CD8-positive, alpha-beta memory T cell (primary cell): ENCODE results near the gene ZP1. TPM values are rescaled to one million over a fixed set of nuclear protein-coding genes. Genes with fewer than 3 reads are reported as not detected.

Experiments used
- CTCF ChIA-PET: fragments of 350-600 bp; sonication (Branson Sonifier 250); formaldehyde crosslinking; loops from one replicate; lab custom pipeline; 2021; ENCODE audit warnings: antibody characterized with exemption; lab: Charles Lee
- POLR2A ChIA-PET: fragments of 350-600 bp; sonication (Branson Sonifier 250); formaldehyde crosslinking; loops from one replicate; lab custom pipeline; 2021; ENCODE audit warnings: antibody characterized with exemption; lab: Charles Lee
- DNase-seq, 5 donors: peaks; one replicate each; pipeline versions ENCODE4 v3.0.0 to v3.0.0-alpha.2; 2020 to 2022; ENCODE audit warnings: mixed read lengths in 1 of 5
- H3K27ac ChIP-seq: one replicate; pipeline ENCODE4 v1.7.0; 2013; ENCODE audit warnings: low read depth, mild to moderate bottlenecking, low read length, moderate library complexity
- H3K27me3 ChIP-seq: 2 replicates; pipeline ENCODE4 v1.7.0; 2013; ENCODE audit warnings: low read length, mild to moderate bottlenecking; ENCODE audit not compliant: insufficient read depth, poor library complexity, severe bottlenecking
- H3K36me3 ChIP-seq: 2 replicates; pipeline ENCODE4 v1.7.0; 2013; ENCODE audit warnings: mild to moderate bottlenecking, low read length, moderate library complexity; ENCODE audit not compliant: insufficient read depth
- H3K4me1 ChIP-seq: 2 replicates; pipeline ENCODE4 v1.7.0; 2013; ENCODE audit warnings: mild to moderate bottlenecking, low read length, moderate library complexity; ENCODE audit not compliant: insufficient read depth
- H3K4me3 ChIP-seq: 2 replicates; pipeline ENCODE4 v1.7.0; 2013; ENCODE audit warnings: mild to moderate bottlenecking, low read length
- H3K9me3 ChIP-seq: 2 replicates; pipeline ENCODE4 v1.7.0; 2013; ENCODE audit warnings: mild to moderate bottlenecking, low read length
- H3K27ac Mint-ChIP-seq, 8 donors: one replicate each; pipeline ENCODE4 v1.8.0; 2020 to 2021; ENCODE audit warnings: mixed read lengths in 8 of 8, mild to moderate bottlenecking in 6 of 8, inconsistent platforms in 3 of 8, moderate library complexity in 3 of 8
- H3K27me3 Mint-ChIP-seq, 2 donors: one replicate each; pipeline ENCODE4 v1.8.0; 2020 to 2021; ENCODE audit warnings: mixed read lengths in 2 of 2, mild to moderate bottlenecking in 1 of 2, moderate library complexity in 1 of 2
- H3K36me3 Mint-ChIP-seq, 3 donors: one replicate each; pipeline ENCODE4 v1.8.0; 2020 to 2021; ENCODE audit warnings: mixed read lengths in 3 of 3, inconsistent platforms in 1 of 3, mild to moderate bottlenecking in 1 of 3
- H3K4me1 Mint-ChIP-seq, 3 donors: one replicate each; pipeline ENCODE4 v1.8.0; 2020 to 2021; ENCODE audit warnings: mixed read lengths in 3 of 3, inconsistent platforms in 1 of 3, mild to moderate bottlenecking in 1 of 3
- H3K4me3 Mint-ChIP-seq, 7 donors: one replicate each; pipeline ENCODE4 v1.8.0; 2020 to 2021; ENCODE audit warnings: mixed read lengths in 7 of 7, mild to moderate bottlenecking in 6 of 7, moderate library complexity in 4 of 7, inconsistent platforms in 2 of 7
- H3K9me3 Mint-ChIP-seq, 5 donors: one replicate each; pipeline ENCODE4 v1.8.0; 2020 to 2022; ENCODE audit warnings: mixed read lengths in 5 of 5, mild to moderate bottlenecking in 3 of 5, moderate library complexity in 2 of 5, inconsistent platforms in 1 of 5
- polyA plus RNA-seq: library from polyadenylated mRNA; unstranded; fragments of 300-500 nt; fragmentation: Illumina TruSeq; gene quantifications from one replicate; pipeline ENCODE4 v1.2.3, GENCODE V29; 2021
- total RNA-seq, 2 experiments: library from RNA; stranded (reverse); gene quantifications; one replicate each; pipeline ENCODE4 v1.2.3, GENCODE V29; 2021

Gene ZP1
- total and polyA plus RNA-seq, 3 experiments from 2014 or later, result 0.22 TPM; not detected in 2

DNA sequence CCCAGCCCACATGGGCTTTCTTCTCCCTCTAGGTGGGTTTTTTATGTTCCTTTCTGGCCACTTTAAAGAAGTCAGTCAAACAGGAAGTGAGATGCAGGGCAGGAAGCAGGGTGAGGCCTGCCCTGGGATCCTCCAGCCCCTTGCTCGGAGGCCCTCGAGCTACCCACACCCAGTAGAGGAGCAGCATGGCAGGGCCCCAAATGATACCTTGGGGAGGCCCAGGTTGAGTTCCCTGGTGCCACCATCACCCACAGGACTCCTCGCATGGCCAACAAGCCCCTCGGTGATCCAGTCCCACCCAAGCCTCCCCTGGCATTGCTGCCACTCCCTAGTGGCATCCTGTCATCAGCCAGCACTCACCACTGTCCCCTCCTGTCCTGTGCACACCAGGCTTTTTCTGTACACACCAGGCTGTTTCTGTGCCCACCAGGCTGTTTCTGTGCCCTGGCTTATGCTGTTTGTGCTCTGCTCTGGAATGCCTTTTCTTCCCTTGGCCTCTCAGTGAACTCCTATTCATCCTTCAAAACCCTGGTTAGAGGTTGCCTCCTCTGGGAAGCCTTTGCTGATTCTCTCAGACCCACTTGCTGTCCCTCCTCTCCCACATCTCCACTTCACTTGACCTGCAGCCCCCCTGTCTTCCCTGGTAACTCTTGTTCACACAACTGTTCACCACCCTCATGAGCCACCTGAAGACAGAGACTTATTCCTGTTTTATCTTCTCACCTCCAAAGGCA is 8.4 kb upstream of the ZP1 start:
- no peaks in the 10 kb centered on the region for H3K9me3 ChIP-seq

DNA sequence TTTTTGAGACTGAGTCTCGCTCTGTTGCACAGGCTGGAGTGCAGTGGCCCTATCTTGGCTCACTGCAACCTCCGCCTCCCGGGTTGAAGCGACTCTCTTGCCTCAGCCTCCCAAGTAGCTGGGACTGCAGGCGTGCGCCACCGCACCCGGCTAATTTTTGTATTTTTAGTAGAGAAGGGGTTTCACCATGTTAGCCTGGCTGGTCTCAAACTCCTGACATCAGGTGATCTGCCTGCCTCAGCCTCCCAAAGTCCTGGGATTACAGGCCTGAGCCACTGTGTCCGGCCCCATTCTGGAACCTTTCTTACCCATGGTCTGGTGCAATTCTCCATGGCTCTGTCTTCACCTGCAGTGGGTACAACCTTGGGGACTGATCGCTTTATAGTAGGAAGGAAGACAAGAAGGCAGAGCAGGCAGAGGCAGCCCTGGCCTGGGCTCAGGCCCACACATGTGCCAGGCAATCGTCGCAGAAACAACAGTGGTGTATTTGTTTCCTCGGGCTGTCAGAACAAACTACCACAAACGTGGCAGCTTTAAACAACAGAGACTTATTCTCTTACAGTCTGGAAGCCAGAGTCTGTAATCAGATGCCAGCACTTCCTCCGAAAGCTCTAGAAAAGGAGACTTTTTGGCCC is 7.6 kb upstream of the ZP1 start:
- no peaks in the 10 kb centered on the region for H3K36me3 Mint-ChIP-seq
- no peak overlapping the region for H3K4me3 ChIP-seq
- H3K9me3 Mint-ChIP-seq, result no peaks in the 10 kb centered on the region
- peak overlapping the region in 5 of 8 donors; percentile 17 to 93 (median 40) for H3K27ac Mint-ChIP-seq
- ChIA-PET CTCF (interaction anchor here (1.3 kb wide), 1 partner anchor 328 kb away, joined by 3 read pairs; no protein-coding TSS in a partner anchor), POLR2A (no interaction called here)
- no peaks in the 10 kb centered on the region for H3K36me3 ChIP-seq
- H3K27me3 Mint-ChIP-seq, result no peaks in the 10 kb centered on the region
- no peak overlapping the region for H3K27ac ChIP-seq
- no peaks in the 10 kb centered on the region for H3K27me3 ChIP-seq
- peak in 1 of 5 donors; percentile 19 for DNase-seq
- H3K4me1 ChIP-seq, result peaks cover 9% of the 10 kb centered on the region
- no peak overlapping the region for H3K4me3 Mint-ChIP-seq
- peaks cover 14 to 42% (median 34%) of the 10 kb centered on the region in 3 donors for H3K4me1 Mint-ChIP-seq
- H3K9me3 ChIP-seq, result no peaks in the 10 kb centered on the region

More for the DNA sequence above, 8.4 kb upstream of the ZP1 start:
- H3K4me3 Mint-ChIP-seq, result peak overlapping the region in 1 of 7 donors; percentile 8
- H3K4me3 ChIP-seq, result no peak overlapping the region
- ChIA-PET POLR2A (no interaction called here), CTCF (no interaction called here)
- no peaks in the 10 kb centered on the region for H3K27me3 ChIP-seq
- H3K36me3 Mint-ChIP-seq, result peaks cover 0 to under 1% (median 0%) of the 10 kb centered on the region in 3 donors
- no peaks in the 10 kb centered on the region for H3K9me3 Mint-ChIP-seq
- peak overlapping the region in 7 of 8 donors; percentile 9 to 88 (median 78) for H3K27ac Mint-ChIP-seq
- DNase-seq, result peak in 2 of 5 donors; percentile 30 to 46
- H3K27ac ChIP-seq, result no peak overlapping the region
- H3K36me3 ChIP-seq, result no peaks in the 10 kb centered on the region
- peaks cover 14 to 42% (median 34%) of the 10 kb centered on the region in 3 donors for H3K4me1 Mint-ChIP-seq
- peaks cover 9% of the 10 kb centered on the region for H3K4me1 ChIP-seq
- no peaks in the 10 kb centered on the region for H3K27me3 Mint-ChIP-seq

DNA sequence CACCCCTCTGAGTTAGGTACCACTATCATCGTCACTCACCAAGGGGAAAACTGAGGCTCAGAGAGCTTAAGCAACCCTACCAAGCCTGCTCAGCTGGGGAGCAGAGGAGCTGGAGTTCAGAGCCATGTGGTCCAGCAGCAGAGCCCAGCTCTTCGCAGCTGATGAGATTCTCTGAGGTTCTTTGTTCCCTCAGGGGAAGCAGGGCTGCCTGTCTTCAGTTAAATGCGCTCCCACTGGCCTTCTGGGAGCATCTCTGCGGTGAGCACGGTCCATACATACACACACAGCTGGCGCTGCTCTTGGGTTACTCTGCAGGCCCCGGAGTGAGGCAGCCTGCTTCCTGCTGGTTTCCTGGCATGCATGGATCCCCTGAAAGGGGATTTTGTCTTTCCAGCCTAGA is 6.4 kb upstream of the ZP1 start:
- no peaks in the 10 kb centered on the region for H3K9me3 ChIP-seq
- no peak overlapping the region for H3K27ac ChIP-seq
- Mint-ChIP-seq H3K4me3 (no peak overlapping the region), H3K27me3 (no peaks in the 10 kb centered on the region), H3K4me1 (peaks cover 14 to 39% (median 36%) of the 10 kb centered on the region in 3 donors), H3K9me3 (no peaks in the 10 kb centered on the region), H3K27ac (peak overlapping the region in 1 of 8 donors; percentile 8), H3K36me3 (no peaks in the 10 kb centered on the region)
- DNase-seq, result peak in 1 of 5 donors; percentile 33
- no peaks in the 10 kb centered on the region for H3K27me3 ChIP-seq
- H3K4me1 ChIP-seq, result peaks cover 9% of the 10 kb centered on the region
- no peaks in the 10 kb centered on the region for H3K36me3 ChIP-seq
- H3K4me3 ChIP-seq, result no peak overlapping the region
- POLR2A ChIA-PET, result no interaction called here
- CTCF ChIA-PET, result interaction anchor here (1.3 kb wide), 1 partner anchor 327 kb away, joined by 3 read pairs; no protein-coding TSS in a partner anchor

DNA sequence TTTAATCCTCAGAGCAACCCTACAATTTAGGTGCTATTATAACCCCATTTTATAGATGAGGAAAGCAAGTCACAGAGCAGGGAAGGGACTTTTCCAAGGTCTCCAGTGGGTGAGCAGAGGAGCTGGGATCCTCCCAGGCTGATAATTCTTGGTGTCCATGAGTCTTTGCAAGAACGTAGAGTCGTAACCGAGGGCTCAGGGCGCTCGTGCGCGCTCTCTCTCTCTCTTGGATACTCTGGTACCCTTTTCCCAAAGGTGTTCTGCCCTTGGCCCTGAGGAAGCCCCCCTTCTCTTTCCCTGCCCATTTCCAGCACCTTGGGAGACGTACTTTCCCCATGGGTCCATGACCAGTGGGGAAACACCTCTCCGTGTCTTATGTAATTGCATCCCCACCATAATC is 5.2 kb upstream of the ZP1 start:
- Histone ChIP-seq H3K9me3 (no peaks in the 10 kb centered on the region), H3K27ac (no peak overlapping the region), H3K27me3 (no peaks in the 10 kb centered on the region), H3K4me1 (peaks cover 9% of the 10 kb centered on the region), H3K36me3 (no peaks in the 10 kb centered on the region), H3K4me3 (no peak overlapping the region)
- no peaks in the 10 kb centered on the region for H3K27me3 Mint-ChIP-seq
- H3K27ac Mint-ChIP-seq, result no peak overlapping the region
- H3K4me3 Mint-ChIP-seq, result no peak overlapping the region
- no peak for DNase-seq
- no peaks in the 10 kb centered on the region for H3K9me3 Mint-ChIP-seq
- no peaks in the 10 kb centered on the region for H3K36me3 Mint-ChIP-seq
- ChIA-PET POLR2A (no interaction called here), CTCF (no interaction called here)
- H3K4me1 Mint-ChIP-seq, result peaks cover 12 to 42% (median 28%) of the 10 kb centered on the region in 3 donors

DNA sequence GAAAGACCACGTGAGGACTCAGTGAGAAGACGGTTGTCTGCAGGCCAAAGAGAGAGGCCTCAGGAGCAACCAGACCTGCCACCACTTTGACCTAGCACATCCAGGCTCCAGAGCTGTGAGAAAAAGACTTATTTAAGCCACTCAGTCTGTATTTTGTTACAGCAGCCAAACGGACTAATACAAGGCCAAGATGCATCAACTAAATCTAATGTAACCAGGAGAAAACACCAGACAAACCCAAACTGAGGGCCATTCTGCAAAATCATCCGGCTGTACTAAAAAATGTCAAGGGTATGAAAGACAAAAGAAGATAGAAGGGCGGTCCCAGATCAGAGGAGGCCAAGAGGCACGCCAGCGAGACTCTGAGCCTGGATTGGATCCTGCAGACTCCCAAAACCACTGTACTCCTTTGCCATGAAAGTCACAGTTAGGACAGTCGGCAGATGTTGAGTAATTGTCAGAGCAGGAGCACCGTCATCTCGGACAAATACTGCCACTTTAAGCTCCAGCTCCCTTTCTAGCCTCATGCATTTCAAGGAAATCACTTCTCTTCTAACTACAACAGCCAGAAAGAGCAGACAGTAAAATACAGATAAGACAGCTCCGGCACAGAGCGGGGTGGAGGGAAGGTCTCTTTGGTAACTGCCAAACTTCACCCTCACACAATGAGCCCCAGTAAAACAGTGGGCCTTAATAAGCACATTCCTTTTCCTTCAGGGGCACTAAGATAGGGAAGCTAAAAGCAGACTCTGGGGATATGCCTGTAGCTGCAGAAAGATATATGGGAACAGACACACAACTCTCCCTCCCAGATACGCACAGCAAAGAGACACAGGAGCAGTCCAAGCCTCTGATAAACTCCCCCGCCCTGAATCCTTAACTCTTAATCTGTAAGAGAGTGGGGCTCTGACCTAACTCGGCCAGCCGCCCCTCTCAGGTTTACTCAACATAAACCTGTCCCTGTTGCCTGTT is 3.5 kb upstream of the ZP1 start:
- peak overlapping the region in 5 of 8 donors; percentile 4 to 88 (median 41) for H3K27ac Mint-ChIP-seq
- Histone ChIP-seq H3K27me3 (no peaks in the 10 kb centered on the region), H3K4me3 (no peak overlapping the region), H3K4me1 (peaks cover 2% of the 10 kb centered on the region), H3K9me3 (no peaks in the 10 kb centered on the region), H3K36me3 (no peaks in the 10 kb centered on the region), H3K27ac (no peak overlapping the region)
- no peak for DNase-seq
- ChIA-PET POLR2A (no interaction called here), CTCF (no interaction called here)
- peaks cover 6 to 32% (median 18%) of the 10 kb centered on the region in 3 donors for H3K4me1 Mint-ChIP-seq
- no peaks in the 10 kb centered on the region for H3K9me3 Mint-ChIP-seq
- peak overlapping the region in 2 of 7 donors; percentile 7 to 10 for H3K4me3 Mint-ChIP-seq
- peaks cover 0 to 5% of the 10 kb centered on the region in 2 donors for H3K27me3 Mint-ChIP-seq
- H3K36me3 Mint-ChIP-seq, result no peaks in the 10 kb centered on the region

DNA sequence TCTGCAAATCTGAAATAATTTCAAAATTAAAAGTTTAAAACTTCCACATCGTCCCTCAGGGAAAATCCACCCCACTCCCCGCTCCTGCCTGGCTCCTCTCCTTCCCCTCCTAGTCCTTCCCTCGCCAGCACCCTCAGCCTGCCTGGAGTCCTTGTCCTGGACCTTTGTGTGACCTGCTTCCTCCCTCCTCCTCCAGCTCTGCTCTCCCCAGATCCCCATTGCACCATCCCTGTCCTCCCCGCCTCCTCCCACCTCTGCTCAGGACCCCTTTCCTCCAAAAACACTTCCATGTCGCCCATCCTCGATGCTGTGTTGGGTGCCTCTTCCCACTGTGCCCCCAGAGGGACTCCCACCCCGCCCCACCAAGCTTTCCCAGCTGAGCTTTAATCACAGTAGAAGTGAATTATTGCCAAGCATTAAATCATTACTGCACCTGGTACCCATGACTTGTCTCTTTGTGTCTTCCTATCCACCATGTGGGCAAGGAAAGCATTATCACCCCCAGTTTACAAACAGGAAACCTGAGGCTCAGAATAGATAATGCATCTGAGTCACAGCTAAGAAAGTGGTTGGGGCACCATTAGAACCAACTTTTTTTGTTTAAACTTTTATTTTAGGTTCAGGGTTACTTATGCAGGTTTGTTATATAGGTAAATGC is 2.4 kb upstream of the ZP1 start:
- H3K4me1 ChIP-seq, result no peaks in the 10 kb centered on the region
- DNase-seq, result peak in 1 of 5 donors; percentile 29
- H3K27ac Mint-ChIP-seq, result peak overlapping the region in 3 of 8 donors; percentile 17 to 78 (median 41)
- peak overlapping the region in 2 of 7 donors; percentile 22 to 58 for H3K4me3 Mint-ChIP-seq
- H3K4me1 Mint-ChIP-seq, result peaks cover 5 to 33% (median 18%) of the 10 kb centered on the region in 3 donors
- no peaks in the 10 kb centered on the region for H3K9me3 Mint-ChIP-seq
- H3K36me3 ChIP-seq, result no peaks in the 10 kb centered on the region
- no peak overlapping the region for H3K27ac ChIP-seq
- no peaks in the 10 kb centered on the region for H3K36me3 Mint-ChIP-seq
- H3K9me3 ChIP-seq, result no peaks in the 10 kb centered on the region
- no peak overlapping the region for H3K4me3 ChIP-seq
- peaks cover 1 to 8% of the 10 kb centered on the region in 2 donors for H3K27me3 Mint-ChIP-seq
- H3K27me3 ChIP-seq, result no peaks in the 10 kb centered on the region
- ChIA-PET POLR2A (no interaction called here), CTCF (interaction anchor here (1.3 kb wide), 1 partner anchor 8 kb away, joined by 6 read pairs; no protein-coding TSS in a partner anchor)
